ENCODE data around the gene TACC2. TPM values are rescaled to one million over a fixed set of nuclear protein-coding genes. Genes with fewer than 3 reads are reported as not detected.
A peak's percentile ranks its signal among the peaks of the same experiment; 100 is the strongest.

TACC2 gene
- total RNA-seq, 1 donor from 2014 or later = 400 TPM

DNA sequence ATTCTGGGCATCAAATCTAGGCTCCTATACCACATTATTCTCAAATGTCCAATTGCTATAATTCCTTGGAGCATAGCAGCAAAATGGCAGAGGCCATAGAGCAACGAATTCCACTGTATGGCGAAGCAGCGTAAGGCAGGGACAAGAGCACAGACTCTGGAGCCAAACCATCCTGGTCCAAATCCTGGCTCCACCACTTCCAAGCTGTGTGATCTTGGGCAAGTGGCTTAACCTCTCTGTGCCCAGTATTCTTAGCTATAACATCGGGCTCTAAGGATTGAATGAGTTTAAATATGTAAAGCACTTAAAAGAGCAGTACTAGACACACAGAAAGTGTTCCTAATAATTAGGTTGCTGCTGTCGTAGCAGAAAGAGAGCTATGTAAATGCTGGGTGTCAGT is 56.2 kb downstream of the TACC2 start:
- Histone ChIP-seq H3K27me3 (ENCODE audit: low read depth) (no peaks in the 10 kb centered on the region), H3K27ac (replicated peaks) (peak overlapping the region; percentile 74), H3K4me1 (peaks cover 56% of the 10 kb centered on the region), H3K4me3 (no peak overlapping the region), H3K9me3 (replicated peaks) (no peaks in the 10 kb centered on the region), H3K36me3 (no peaks in the 10 kb centered on the region)
- TF ChIP-seq, protein P1, sequence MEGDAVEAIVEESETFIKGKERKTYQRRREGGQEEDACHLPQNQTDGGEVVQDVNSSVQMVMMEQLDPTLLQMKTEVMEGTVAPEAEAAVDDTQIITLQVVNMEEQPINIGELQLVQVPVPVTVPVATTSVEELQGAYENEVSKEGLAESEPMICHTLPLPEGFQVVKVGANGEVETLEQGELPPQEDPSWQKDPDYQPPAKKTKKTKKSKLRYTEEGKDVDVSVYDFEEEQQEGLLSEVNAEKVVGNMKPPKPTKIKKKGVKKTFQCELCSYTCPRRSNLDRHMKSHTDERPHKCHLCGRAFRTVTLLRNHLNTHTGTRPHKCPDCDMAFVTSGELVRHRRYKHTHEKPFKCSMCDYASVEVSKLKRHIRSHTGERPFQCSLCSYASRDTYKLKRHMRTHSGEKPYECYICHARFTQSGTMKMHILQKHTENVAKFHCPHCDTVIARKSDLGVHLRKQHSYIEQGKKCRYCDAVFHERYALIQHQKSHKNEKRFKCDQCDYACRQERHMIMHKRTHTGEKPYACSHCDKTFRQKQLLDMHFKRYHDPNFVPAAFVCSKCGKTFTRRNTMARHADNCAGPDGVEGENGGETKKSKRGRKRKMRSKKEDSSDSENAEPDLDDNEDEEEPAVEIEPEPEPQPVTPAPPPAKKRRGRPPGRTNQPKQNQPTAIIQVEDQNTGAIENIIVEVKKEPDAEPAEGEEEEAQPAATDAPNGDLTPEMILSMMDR (IDR thresholded peaks at IDR 0.05; ENCODE audit: borderline replicate concordance) = no peak
- intact Hi-C loops (cut with micrococcal nuclease) = no loop called here
- no peak for DNase-seq

DNA sequence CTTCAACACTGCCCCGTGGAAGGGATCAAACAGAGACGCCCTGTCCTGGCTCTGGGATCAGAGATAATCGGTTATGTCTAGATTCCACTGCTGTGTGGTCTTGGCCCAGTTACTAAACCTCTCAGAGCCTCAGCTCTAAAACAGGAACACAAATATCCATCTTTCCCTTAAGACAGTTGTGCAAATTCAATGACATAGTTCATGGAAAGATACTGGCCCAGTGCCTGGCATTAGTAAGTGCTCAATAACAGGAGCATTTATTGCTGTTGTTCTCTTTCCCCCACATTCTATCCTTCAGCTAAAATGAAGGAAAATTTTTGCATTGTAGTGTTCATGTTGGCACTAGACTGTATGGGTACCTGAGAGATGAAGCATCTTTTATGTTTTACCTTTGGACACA is 58.6 kb downstream of the TACC2 start:
- Histone ChIP-seq H3K27me3 (ENCODE audit: low read depth) (no peaks in the 10 kb centered on the region), H3K4me3 (no peak overlapping the region), H3K4me1 (peaks cover 77% of the 10 kb centered on the region), H3K27ac (replicated peaks) (peak overlapping the region; percentile 27), H3K36me3 (peaks cover 8% of the 10 kb centered on the region), H3K9me3 (replicated peaks) (no peaks in the 10 kb centered on the region)
- intact Hi-C loops (cut with micrococcal nuclease) = no loop called here
- no peak for DNase-seq
- TF ChIP-seq, protein P1 (IDR thresholded peaks at IDR 0.05; ENCODE audit: borderline replicate concordance) = no peak

DNA sequence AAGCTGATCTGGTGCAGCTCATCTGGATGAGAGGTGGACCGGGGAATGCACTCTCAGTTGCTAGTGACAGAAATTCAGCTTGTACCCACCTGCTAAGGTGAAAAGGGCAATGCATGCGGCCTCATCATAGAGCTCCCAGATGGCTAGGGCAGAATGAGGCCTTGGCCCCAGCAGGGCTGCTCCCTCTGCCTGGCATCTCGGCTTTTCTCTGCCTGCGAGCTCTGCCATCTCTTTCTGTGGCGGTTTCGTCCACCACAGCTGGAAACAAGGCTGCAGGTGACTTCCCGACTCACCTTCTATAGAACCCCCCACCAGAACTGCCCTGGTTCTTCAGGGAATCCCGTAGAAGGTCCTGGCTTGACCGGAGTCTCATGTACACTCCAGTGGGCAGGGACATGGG is 60.1 kb downstream of the TACC2 start:
- peak overlapping the region; percentile 27 for H3K27ac ChIP-seq (replicated peaks)
- H3K36me3 ChIP-seq = peaks cover 9% of the 10 kb centered on the region
- no peaks in the 10 kb centered on the region for H3K27me3 ChIP-seq (ENCODE audit: low read depth)
- no peak overlapping the region for H3K4me3 ChIP-seq
- TF ChIP-seq, protein P1 (IDR thresholded peaks at IDR 0.05; ENCODE audit: borderline replicate concordance) = no peak
- H3K9me3 ChIP-seq (replicated peaks) = no peaks in the 10 kb centered on the region
- no peak for DNase-seq
- intact Hi-C loops (cut with micrococcal nuclease) = no loop called here
- H3K4me1 ChIP-seq = peaks cover 80% of the 10 kb centered on the region

DNA sequence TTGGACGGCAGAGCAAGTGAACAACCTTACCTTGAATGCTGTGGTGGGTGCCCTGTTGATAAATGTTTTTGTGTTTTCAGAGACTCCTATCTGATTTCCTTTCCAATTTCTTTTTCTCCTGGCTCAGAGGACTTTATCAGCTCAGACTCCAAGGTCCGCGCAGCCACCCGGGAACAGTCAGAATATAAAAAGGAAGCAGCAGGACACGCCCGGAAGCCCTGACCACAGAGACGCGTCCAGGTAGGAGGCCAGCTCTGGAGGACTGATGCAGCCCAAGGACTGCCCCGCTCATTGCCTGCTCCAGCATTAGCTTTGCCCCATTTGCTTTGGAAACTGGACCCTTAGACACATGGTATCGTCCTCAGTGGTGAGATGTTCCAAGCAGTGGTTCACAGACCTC is 61.3 kb downstream of the TACC2 start:
- no peaks in the 10 kb centered on the region for H3K9me3 ChIP-seq (replicated peaks)
- H3K4me3 ChIP-seq = no peak overlapping the region
- TF ChIP-seq, protein P1 (IDR thresholded peaks at IDR 0.05; ENCODE audit: borderline replicate concordance) = no peak
- no peaks in the 10 kb centered on the region for H3K27me3 ChIP-seq (ENCODE audit: low read depth)
- H3K4me1 ChIP-seq = peaks cover 80% of the 10 kb centered on the region
- no peak overlapping the region for H3K27ac ChIP-seq (replicated peaks)
- no peak for DNase-seq
- intact Hi-C loops (cut with micrococcal nuclease) = no loop called here
- peaks cover 9% of the 10 kb centered on the region for H3K36me3 ChIP-seq

DNA sequence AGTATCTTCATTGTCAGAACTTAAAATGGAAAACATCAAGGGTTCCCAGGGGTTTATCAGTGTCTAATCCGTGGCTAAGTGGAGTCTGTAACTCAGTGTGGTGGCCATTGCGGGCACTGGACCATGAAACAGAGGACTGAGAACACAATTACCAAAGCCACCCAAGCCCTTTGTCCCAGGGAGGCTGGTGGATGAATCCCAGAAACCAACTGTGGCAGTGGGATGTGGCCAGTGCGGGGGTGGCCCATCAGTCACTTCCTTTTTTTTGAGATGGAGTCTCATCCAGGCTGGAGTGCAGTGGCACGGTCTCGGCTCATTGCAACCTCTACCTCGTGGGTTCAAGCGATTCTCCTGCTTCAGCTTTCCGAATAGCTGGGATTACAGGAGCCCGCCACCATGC is 61.8 kb downstream of the TACC2 start:
- Histone ChIP-seq H3K27ac (replicated peaks) (peak overlapping the region; percentile 47), H3K27me3 (ENCODE audit: low read depth) (no peaks in the 10 kb centered on the region), H3K4me3 (no peak overlapping the region), H3K9me3 (replicated peaks) (no peaks in the 10 kb centered on the region), H3K36me3 (peaks cover 9% of the 10 kb centered on the region), H3K4me1 (peaks cover 80% of the 10 kb centered on the region)
- TF ChIP-seq, protein P1 (IDR thresholded peaks at IDR 0.05; ENCODE audit: borderline replicate concordance) = no peak
- intact Hi-C loops (cut with micrococcal nuclease) = no loop called here
- DNase-seq = no peak
